Measurements from ENCODE around the gene KL. TPM values are rescaled to one million over a fixed set of nuclear protein-coding genes. Genes with fewer than 3 reads are reported as not detected.

KL gene
- total RNA-seq, 1 donor from 2014 or later: 0.12 TPM

- DNase-seq (ENCODE audit: low read depth, low spot score): no peak
- Mint-ChIP-seq H3K4me1 (peaks cover 45% of the 10 kb centered on the region), H3K27ac (ENCODE audit: unreplicated experiment) (no peak overlapping the region), H3K9me3 (peaks cover 12% of the 10 kb centered on the region), H3K27me3 (ENCODE audit: low read depth) (no peaks in the 10 kb centered on the region), H3K4me3 (no peak overlapping the region), H3K36me3 (ENCODE audit: low read depth) (peaks cover 13% of the 10 kb centered on the region)
- no peak for TF ChIP-seq CTCF (conservative IDR thresholded peaks at IDR 0.05)
Observed at GRCh38 chr13:33003458-33004019, 12.7 kb upstream of the KL start.

GRCh38 chr13:33004511-33004910, 11.7 kb upstream of the KL start:
- DNase-seq (ENCODE audit: low read depth, low spot score): no peak
- peaks cover 45% of the 10 kb centered on the region for H3K4me1 Mint-ChIP-seq
- H3K9me3 Mint-ChIP-seq: peaks cover 20% of the 10 kb centered on the region
- no peak overlapping the region for H3K4me3 Mint-ChIP-seq
- no peaks in the 10 kb centered on the region for H3K27me3 Mint-ChIP-seq (ENCODE audit: low read depth)
- H3K27ac Mint-ChIP-seq (ENCODE audit: unreplicated experiment): peak overlapping the region; percentile 4
- TF ChIP-seq CTCF (conservative IDR thresholded peaks at IDR 0.05): no peak
- peaks cover 21% of the 10 kb centered on the region for H3K36me3 Mint-ChIP-seq (ENCODE audit: low read depth)

GRCh38 chr13:33006134-33006533, 10.1 kb upstream of the KL start:
- DNase-seq (ENCODE audit: low read depth, low spot score): no peak
- Mint-ChIP-seq H3K4me3 (peak overlapping the region; percentile 1), H3K4me1 (peaks cover 45% of the 10 kb centered on the region), H3K27me3 (ENCODE audit: low read depth) (peaks cover 5% of the 10 kb centered on the region), H3K27ac (ENCODE audit: unreplicated experiment) (peak overlapping the region; percentile 72), H3K36me3 (ENCODE audit: low read depth) (peaks cover 27% of the 10 kb centered on the region), H3K9me3 (peaks cover 20% of the 10 kb centered on the region)
- TF ChIP-seq CTCF (conservative IDR thresholded peaks at IDR 0.05): no peak

GRCh38 chr13:33006638-33007037, 9.6 kb upstream of the KL start:
- no peak overlapping the region for H3K27ac Mint-ChIP-seq (ENCODE audit: unreplicated experiment)
- DNase-seq (ENCODE audit: low read depth, low spot score): no peak
- TF ChIP-seq CTCF (conservative IDR thresholded peaks at IDR 0.05): no peak
- peaks cover 20% of the 10 kb centered on the region for H3K9me3 Mint-ChIP-seq
- peaks cover 6% of the 10 kb centered on the region for H3K27me3 Mint-ChIP-seq (ENCODE audit: low read depth)
- peaks cover 27% of the 10 kb centered on the region for H3K36me3 Mint-ChIP-seq (ENCODE audit: low read depth)
- peaks cover 45% of the 10 kb centered on the region for H3K4me1 Mint-ChIP-seq
- peak overlapping the region; percentile 1 for H3K4me3 Mint-ChIP-seq

DNA sequence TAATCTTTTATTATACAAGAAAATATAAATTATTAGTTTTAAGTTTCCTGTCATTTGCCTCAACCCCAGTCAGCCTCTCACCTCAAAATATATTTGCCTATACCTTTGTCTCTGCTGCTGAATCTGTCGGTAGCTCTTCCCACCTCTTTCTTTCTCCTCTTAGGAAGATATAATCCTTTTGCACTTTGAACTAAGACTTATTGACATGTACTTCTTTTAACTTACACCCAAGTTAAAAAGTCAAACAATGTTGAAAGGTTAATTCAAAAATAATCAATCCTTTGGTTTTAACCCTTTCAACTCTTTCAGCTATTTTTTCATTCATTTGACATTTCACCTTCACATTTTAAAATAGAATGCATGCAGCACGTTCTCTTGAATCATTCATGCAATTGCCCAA, 9.0 kb upstream of the KL start:
- Mint-ChIP-seq H3K9me3 (peaks cover 23% of the 10 kb centered on the region), H3K4me3 (no peak overlapping the region), H3K36me3 (ENCODE audit: low read depth) (peaks cover 30% of the 10 kb centered on the region), H3K4me1 (peaks cover 45% of the 10 kb centered on the region), H3K27ac (ENCODE audit: unreplicated experiment) (peak overlapping the region; percentile 1), H3K27me3 (ENCODE audit: low read depth) (peaks cover 10% of the 10 kb centered on the region)
- DNase-seq (ENCODE audit: low read depth, low spot score): no peak
- no peak for TF ChIP-seq CTCF (conservative IDR thresholded peaks at IDR 0.05)

All from neural crest cell (in vitro differentiated cells).